Measurements from ENCODE around the gene LYZL6. TPM values are rescaled to one million over a fixed set of nuclear protein-coding genes. Genes with fewer than 3 reads are reported as not detected.
"Not testable (repeated sequence)": the region's sequence is repeated elsewhere in the genome, so short reads cannot be mapped to it uniquely, and the experiment has no call there.

LYZL6 gene
- polyA plus RNA-seq, 3 donors, result not detected

DNA sequence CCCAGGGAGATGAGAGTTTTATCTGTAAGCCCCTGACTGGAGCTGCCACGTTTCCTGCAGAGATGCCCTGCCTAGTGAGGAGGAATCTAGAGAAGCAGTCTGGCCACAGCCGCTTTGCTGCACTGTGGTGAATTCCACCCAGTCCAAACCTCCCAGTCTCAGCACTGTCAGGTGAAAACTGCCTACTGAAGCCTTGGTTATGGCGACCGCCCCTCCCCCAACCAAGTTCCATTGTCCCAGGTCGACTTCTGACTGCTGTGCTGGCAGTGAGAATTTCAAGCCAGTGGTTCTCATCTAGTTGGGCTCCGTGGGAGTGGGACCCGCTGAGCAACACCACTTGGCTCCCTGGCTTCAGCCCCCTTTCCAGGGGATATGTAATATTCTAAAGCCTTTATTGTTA lies 10.2 kb upstream of the LYZL6 start:
- 42 to 62% (median 62%) methylated on average over 7 of the region's 7 CpGs for WGBS, 3 donors

GRCh38 chr17:35949401-35949800 lies 5.9 kb upstream of the LYZL6 start:
- WGBS, 3 donors, result 63 to 76% (median 76%) methylated on average over 3 of the region's 3 CpGs
- H3K27ac ChIP-seq (ENCODE audit: low read depth, low read length), result no peak overlapping the region

More for the DNA sequence above, 10.2 kb upstream of the LYZL6 start:
- no peak overlapping the region for H3K27ac ChIP-seq (ENCODE audit: low read depth, low read length)

GRCh38 chr17:35948092-35948491 lies 4.6 kb upstream of the LYZL6 start:
- 82 to 90% (median 90%) methylated on average over 7 of the region's 7 CpGs for WGBS, 3 donors
- H3K27ac ChIP-seq (ENCODE audit: low read depth, low read length), result no peak overlapping the region

DNA sequence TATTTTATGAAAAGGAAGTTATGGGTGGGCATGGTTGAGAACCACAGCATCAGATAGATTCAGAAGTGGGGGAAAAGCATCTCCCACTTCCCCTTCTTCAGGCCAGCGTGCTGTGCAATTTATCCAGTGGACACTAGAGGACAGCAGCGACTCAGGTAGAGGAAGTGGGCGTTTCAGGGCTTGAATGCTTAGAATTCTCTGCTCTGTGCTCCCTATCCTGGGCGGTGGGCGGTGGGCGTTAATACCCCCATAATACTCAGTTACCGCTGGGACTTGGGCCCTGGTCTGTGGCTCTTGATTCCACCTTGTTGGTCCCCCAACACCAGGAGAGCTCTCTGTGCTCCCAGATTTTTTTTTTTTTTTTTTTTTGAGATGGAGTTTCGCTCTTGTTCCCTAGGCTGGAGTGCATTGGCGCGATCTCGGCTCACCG lies 3.7 kb upstream of the LYZL6 start:
- H3K27ac ChIP-seq (ENCODE audit: low read depth, low read length), result no peak overlapping the region

GRCh38 chr17:35944151-35944550 lies 638 bp upstream of the LYZL6 start:
- WGBS, 3 donors, result 76 to 87% (median 86%) methylated on average over 4 of the region's 4 CpGs
- H3K27ac ChIP-seq (ENCODE audit: low read depth, low read length), result no peak overlapping the region

More for the DNA sequence above, 3.7 kb upstream of the LYZL6 start:
- 20 to 23% (median 22%) methylated on average over 12 of the region's 12 CpGs for WGBS, 3 donors

DNA sequence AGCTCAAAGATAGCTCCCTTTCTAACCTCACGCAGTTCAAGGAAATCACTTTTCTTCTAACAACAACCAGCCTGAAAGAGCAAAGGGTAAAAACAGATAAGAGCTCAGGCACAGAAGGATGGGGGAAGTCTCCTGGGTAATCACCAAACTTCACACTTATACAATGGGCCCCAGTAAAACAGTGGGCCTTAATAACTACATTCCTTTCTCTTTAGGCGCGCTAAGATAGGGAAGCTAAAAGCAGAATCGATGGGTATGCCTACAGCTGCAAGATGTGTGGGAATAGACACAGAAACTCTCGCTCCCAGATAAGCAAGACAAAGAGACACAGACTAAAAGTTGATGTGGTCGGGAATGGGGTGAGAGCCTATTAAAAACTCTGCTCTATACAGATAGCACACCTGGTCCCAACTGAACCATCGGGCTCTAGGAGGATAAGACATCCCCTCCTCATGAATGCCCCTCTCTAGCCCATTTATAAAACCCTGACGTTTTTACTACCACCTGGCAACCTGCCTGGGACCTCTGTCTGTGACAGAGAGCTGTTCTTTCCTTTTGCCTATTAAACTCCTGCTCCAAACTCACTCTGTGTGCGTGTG lies 826 bp downstream of the LYZL6 start:
- WGBS, 3 donors, result 30 to 62% (median 52%) methylated on average over 9 of the region's 9 CpGs

DNA sequence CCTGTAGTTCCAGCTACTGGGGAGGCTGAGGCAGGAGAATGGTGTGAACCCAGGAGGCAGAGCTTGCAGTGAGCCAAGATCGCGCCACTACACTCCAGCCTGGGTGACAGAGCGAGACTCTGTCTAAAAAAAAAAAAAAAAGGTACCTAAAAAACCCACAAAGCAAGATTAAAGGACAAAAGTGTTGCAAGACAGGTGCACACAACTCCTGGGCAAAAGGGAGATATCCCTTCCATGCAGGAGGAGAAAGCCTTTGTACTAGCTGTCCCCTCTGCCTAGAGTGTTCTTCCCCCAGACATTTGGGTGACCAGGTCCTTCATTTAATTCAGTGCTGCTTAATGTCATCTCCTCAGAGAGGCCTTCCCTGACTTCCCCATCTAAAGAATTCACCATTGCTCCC lies 5.0 kb downstream of the LYZL6 start:
- not testable (repeated sequence) for H3K27ac ChIP-seq (ENCODE audit: low read depth, low read length)
- 91 to 95% (median 91%) methylated on average over 3 of the region's 3 CpGs for WGBS, 3 donors

More for the DNA sequence above, 826 bp downstream of the LYZL6 start:
- H3K27ac ChIP-seq (ENCODE audit: low read depth, low read length), result no peak overlapping the region

GRCh38 chr17:35936063-35936462 lies 7.5 kb downstream of the LYZL6 start:
- 89 to 95% (median 92%) methylated on average over 5 of the region's 5 CpGs for WGBS, 3 donors

DNA sequence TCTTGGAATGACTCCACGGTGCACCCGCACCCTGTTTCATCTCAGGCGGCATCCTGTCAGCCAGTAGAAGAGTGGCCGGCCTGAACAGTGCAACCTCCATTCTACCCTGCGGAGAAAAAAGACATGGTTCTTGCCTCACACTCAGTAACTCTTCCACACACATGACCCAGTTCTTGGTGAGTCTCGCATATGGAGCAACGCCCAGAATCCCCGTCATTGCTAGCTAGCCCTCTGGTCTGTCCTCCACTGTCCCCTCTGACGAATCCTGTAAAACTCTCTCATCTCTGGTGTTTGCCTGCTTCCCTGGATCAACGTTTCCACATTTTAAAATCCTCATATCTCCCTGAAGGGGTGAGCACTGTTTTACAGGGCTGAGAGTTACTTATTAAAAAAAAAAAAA lies 8.8 kb downstream of the LYZL6 start:
- H3K27ac ChIP-seq (ENCODE audit: low read depth, low read length), result no peak overlapping the region
- 75 to 88% (median 75%) methylated on average over 10 of the region's 10 CpGs for WGBS, 3 donors

More at GRCh38 chr17:35936063-35936462, 7.5 kb downstream of the LYZL6 start:
- no peak overlapping the region for H3K27ac ChIP-seq (ENCODE audit: low read depth, low read length)

DNA sequence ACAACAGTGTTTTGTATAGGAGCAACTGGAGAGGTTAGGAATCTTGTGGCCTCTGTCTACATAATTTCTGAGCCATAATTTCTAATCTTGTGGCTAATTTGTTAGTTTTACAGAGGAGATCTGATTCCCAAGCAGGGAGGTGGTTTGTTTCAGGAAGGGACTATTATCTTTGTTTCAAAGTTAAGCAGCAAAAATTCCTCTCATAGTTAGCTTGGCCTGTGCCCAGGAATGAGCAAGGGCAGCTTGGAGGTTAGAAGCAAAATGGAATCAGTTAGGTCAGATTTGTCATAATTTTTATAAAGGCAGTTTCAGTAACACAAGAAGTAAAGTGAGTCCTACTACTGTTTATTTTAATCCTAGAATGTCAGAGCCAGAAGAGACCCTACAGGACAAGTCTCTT lies 10.9 kb downstream of the LYZL6 start:
- no peak overlapping the region for H3K27ac ChIP-seq (ENCODE audit: low read depth, low read length)

DNA sequence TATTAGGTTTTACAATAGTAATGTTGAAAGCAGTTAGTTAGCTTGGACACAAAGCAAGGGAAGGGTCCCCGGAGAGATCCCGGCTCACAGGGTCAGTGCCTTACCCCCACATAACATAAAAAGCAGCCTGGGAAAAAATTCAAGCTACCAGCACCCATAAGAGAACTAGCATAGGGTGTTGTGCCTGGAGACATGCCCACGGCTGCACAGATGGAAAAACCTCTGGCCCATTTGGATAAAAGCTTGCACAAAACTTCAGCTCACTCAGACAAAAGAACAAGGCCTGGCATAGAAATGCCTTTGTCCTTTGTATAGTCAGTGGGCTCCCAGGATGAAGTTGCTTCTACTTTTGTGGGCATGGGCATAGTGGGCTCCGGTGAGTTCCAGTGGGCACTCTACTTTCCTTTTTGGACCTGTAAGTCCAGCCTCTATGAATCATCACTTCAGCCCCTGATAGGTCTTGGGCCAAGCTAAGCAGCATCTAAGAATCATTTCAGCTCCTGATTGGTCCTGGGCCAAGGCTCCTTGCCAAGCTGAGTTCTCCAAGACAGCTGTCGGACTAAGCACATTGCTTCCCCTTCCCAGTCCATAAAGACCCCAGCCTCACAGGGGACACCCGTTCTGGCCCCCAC lies 11.6 kb downstream of the LYZL6 start:
- no peak overlapping the region for H3K27ac ChIP-seq (ENCODE audit: low read depth, low read length)
- WGBS, 3 donors, result 62 to 73% (median 66%) methylated on average over 6 of the region's 6 CpGs

DNA sequence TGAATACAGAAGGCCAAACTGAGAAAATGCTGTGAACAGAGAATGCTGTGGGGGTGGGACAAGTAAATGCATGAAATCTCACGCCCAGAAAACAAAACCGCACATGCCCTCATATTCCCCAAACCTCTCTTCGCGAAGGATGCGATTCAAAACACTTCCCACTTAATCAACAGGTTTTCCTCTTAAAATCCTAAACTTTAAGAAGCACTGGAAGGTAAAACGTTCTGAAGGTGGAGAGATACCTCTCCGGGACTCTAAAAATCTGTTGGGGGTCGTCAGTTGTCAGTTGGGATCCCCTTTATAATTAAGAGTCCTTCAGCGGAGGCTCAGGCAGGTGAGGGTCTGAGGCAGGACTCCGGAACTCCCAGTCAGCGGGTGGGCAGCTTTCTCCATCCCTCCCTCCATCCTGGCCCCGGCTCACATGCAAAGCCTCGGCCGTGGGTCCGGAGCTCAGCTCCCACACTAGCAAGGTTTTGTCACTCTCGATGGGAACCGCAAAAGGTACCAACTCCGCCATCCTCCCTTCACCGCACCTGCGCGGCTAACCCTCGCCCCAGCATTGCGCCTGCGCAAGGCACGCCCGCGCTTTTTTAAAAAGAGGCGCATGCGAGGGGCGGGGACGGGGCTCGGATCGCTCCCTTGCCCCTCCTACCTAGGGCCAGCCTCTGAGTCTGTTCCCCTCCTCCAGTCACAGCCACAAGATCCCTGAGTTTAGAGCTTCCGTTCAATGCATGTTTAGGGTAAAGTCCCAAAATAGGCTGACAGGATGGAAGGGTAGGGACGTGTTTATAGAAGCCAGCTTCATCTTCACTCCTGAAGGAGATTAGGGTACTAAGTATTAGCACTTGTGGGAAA lies 13.1 kb downstream of the LYZL6 start, which contains the start of gene RDM1:
Gene RDM1, minus strand, starts transcription at position 563 of the 855 bp plus-strand sequence. Its CDS starts 46 bp downstream, at position 517.
- WGBS, 3 donors, result 2 to 3% (median 2%) methylated on average over 35 of the region's 35 CpGs
- no peak within 1 kb of the TSS for H3K27ac ChIP-seq (ENCODE audit: low read depth, low read length)

DNA sequence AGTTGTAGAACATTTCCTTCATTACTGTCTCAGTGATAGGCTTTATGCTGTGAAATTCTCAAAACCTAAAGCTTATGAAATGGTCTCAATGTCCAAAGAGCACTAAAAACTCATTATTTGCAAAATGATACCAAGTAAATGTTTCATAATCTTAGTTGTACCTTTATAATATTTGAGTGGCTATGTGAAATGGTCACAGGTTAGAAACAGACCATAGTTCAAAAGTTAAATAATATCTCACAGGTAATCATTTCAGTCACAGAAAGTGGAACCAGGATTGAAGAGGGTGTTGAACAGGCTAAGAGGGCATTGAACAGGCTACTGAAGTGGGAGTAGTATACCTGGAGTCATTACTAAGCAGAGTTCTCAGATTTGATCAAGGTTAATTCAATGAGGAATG lies 15.8 kb downstream of the LYZL6 start:
- no peak overlapping the region for H3K27ac ChIP-seq (ENCODE audit: low read depth, low read length)

DNA sequence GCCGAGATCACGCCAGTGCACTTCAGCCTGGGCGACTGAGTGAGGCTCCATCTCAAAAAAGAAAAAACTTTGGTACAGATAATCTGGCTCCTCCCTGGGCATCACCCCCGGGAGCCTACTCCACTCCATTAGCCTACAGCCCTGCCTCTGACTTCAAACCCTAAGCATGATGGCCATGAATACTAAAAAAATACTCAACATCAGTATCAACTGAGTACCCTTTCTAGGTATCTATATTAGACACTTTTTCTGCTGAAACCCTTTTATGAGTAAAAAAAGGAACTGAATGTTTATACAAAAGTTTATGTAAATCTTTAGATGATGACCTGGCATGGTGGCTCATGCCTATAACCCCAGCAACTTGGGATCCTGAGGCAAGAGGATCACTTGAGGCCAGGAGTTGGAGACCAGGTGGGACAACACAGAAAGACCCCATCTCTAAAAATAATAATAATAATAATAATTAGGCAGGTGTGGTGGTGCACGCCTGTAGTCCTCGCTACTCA lies 19.9 kb downstream of the LYZL6 start:
- 94 to 100% (median 97%) methylated on average over 6 of the region's 6 CpGs for WGBS, 3 donors
- no peak overlapping the region for H3K27ac ChIP-seq (ENCODE audit: low read depth, low read length)

DNA sequence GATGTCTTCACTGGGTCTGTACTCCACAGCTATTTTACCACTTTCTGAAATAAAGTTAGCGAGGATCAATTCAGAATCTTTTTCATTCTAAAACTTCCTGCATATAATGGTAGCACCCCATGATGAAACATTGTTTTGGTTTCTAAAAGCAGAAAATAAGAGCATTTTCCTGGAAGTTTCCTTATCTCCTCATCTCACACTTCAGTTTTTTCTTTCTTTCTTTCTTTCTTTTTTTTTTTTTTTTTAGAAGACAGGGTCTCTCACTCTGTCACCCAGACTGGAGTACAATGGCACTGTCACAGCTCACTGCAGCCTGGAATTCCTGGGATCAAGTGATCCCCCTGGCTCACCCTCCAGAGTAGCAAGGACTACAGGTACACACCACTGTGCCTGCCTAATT lies 23.3 kb downstream of the LYZL6 start:
- WGBS, 3 donors, result 94 to 98% (median 96%) methylated on average over 1 of the region's 1 CpG
- no peak overlapping the region for H3K27ac ChIP-seq (ENCODE audit: low read depth, low read length)

DNA sequence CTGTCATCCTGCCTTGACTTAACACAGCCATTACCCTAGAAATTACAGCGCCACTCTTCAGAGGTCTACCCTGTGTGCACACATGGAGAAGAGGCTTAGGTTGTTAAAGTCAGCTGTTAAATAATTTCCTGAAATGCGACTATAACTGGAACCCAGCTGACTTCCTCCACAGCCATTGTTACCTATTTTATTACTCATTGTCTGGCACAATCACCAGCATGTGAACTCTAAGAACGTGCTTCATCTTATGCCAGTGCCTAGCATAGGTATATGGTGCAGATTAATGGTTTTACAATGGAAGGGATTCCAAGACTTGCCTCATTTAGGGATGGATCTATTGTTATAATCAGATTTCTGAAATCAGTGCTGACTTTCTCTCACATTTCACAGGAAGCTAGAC lies 24.8 kb downstream of the LYZL6 start:
- H3K27ac ChIP-seq (ENCODE audit: low read depth, low read length), result no peak overlapping the region
- WGBS, 3 donors, result 40 to 80% (median 48%) methylated on average over 3 of the region's 3 CpGs

DNA sequence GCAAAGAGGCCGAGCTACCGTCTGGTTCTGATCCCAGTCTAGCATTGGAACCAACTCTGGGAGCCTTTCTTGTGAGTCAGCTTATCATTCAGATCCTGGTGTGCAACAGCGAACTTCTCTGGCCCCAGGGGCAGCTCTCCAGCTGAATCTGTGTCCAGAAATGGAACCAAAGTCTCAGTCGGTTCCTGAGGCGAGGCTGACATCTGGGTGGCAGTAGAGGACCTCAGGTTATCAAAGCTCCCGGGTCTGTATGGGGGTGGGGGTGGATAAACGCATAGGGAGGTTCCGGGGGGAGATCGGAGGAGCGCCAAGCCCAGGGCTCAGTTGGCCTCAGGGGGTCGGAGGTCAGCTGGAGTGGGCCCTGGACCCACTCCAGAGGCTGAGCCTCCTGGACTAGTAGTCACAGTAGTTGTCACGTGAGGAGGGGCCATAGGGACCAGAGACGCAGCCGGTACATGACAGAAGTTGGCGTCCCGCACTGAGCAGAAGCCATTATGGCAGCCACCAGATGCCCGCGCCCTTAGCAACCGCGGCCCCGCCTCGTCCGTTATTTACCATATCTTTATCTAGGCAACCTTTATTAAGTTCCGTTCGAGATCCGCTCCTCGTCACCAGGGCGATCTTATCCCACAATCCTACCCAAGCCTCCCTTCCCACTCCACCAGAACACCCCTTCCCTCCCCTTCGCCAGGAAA lies 25.8 kb downstream of the LYZL6 start:
- no peak overlapping the region for H3K27ac ChIP-seq (ENCODE audit: low read depth, low read length)
- 94 to 97% (median 95%) methylated on average over 29 of the region's 29 CpGs for WGBS, 3 donors

DNA sequence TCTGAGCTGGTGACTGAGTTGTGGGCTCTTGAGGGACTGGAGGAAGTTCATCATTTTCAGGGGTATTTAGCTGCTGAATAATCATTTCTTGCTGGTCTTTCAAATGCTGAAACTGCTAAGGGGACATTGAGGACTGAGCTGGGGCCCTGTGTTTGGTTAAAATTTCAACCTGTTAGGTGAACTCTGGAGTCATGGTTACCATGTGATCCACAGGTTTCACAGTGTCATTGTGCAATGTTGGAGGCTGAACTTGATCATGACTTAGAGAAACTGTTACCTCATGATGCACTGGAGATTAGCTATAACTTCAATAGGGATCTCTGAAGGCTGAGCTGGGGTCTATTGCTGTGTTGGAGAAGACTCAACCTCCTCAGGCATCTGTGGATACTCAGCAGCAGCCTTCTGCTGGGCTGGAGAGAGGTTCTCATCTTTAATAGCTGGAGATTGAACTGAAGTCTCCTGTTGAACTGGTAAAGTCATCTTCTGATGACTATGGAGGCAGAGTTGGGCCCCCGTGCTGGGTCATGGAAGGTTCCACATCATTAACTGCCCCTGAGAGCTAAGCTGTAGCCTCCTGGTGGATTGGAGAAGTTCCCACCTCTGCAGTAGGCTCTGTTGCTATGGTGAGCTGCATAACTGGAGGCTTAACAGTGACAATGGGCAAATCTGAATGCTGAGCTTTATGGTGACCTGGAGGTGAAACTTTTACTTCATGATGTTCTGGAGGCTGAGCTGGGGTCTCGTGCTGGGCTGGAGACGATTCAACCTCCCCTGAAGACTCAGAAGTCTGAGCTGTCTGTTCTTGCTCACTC lies 28.2 kb downstream of the LYZL6 start:
- WGBS, 3 donors, result 74 to 89% (median 83%) methylated on average over 3 of the region's 3 CpGs
- H3K27ac ChIP-seq (ENCODE audit: low read depth, low read length), result no peak overlapping the region
